Measurements from ENCODE around the gene TPH1. TPM values are rescaled to one million over a fixed set of nuclear protein-coding genes. Genes with fewer than 3 reads are reported as not detected.

Gene TPH1
- total and polyA plus RNA-seq, 2 of the 8 experiments (the other 6 are each of a cell fraction or from before 2014, with no cell fraction given), result 0.09 to 0.22 TPM

DNA sequence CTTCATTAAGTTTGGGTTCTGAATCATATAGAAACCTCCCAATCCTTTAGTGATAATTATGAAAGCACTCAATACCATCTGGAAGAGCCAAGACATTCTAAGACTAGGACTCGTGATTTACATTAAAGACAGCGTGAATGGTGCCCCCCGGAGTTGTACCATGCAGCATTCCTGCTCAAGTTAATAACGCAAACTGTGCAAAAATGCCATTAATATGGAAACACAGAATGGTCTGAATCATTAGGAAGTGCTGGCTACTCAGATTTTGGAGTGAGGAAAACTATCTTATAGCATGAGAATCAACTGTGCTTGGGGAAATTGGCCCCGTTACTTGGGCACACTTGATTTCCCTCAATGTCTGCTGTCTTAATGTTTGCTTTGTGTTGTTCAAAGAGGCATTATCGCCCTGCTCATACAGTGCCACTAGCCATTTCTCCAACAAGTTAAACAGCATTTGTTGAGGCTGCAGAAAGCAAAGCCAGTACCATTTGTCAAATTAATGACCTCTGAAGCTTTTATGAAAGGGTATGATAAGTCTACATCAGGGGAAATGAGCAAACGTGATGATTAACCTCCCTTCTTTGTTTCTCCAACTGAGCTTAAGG, 18.5 kb upstream of the TPH1 start:
- Histone ChIP-seq H3K23ac (ENCODE audit: insufficient read length) (no peak overlapping the region), H3K56ac (replicated peaks; ENCODE audit: insufficient read length, low read depth, low read length) (no peak overlapping the region), H2AFZ (ENCODE audit: low read length) (no peak overlapping the region), H3K4ac (replicated peaks; ENCODE audit: insufficient read length, low read depth, low read length) (no peak overlapping the region), H2BK5ac (ENCODE audit: low read depth, low read length) (no peak overlapping the region), H3K9ac (replicated peaks in 1 of 4; ENCODE audit: extremely low read depth in 1 of 4, low read depth in 3 of 4, low read length in 3 of 4) (no peak overlapping the region), H3K18ac (ENCODE audit: extremely low read depth, low read length) (no peak overlapping the region), H2BK12ac (ENCODE audit: low read depth, low read length) (no peak overlapping the region), H3K4me2 (ENCODE audit: insufficient read depth in 1 of 2, low read depth in 2 of 2, low read length in 2 of 2) (no peak overlapping the region), H4K20me1 (replicated peaks in 1 of 2; ENCODE audit: control insufficient read depth in 1 of 2, insufficient read depth in 2 of 2, low read length in 2 of 2) (no peaks in the 10 kb centered on the region), H4K91ac (replicated peaks; ENCODE audit: insufficient read length, low read length) (no peak overlapping the region), H3K9me3 (ENCODE audit: insufficient read depth in 2 of 2, low read depth in 1 of 2, low read length in 1 of 2) (no peaks in the 10 kb centered on the region), H4K5ac (ENCODE audit: insufficient read length, low read depth, low read length) (no peak overlapping the region), H3K79me1 (ENCODE audit: low read depth, low read length) (no peaks in the 10 kb centered on the region), H3K4me3 (ENCODE audit: extremely low read depth in 1 of 4, insufficient read depth in 2 of 4, low read depth in 3 of 4, low read length in 4 of 4) (no peak overlapping the region), H3K23me2 (ENCODE audit: low read depth, low read length) (no peaks in the 10 kb centered on the region), H2BK15ac (ENCODE audit: low read length) (no peak overlapping the region), H3K14ac (ENCODE audit: insufficient read length) (no peak overlapping the region), H3K79me2 (ENCODE audit: control insufficient read depth in 1 of 2, insufficient read depth in 2 of 2, low read length in 2 of 2) (no peaks in the 10 kb centered on the region), H3K4me1 (replicated peaks in 1 of 4; ENCODE audit: control insufficient read depth in 3 of 4, insufficient read depth in 4 of 4, low read length in 3 of 4) (0 out of 7 replicates have a peak, but pooled peaks cover 0 to 3% (median 0%) of the 10 kb centered on the region in 4 experiments), H3K27me3 (replicated peaks in 1 of 4; ENCODE audit: control insufficient read depth in 3 of 4, extremely low read depth in 1 of 4, insufficient read depth in 3 of 4, low read length in 3 of 4) (no peaks in the 10 kb centered on the region), H2BK120ac (replicated peaks; ENCODE audit: low read depth, low read length) (no peak overlapping the region), H2BK20ac (ENCODE audit: low read length) (no peak overlapping the region), H3K36me3 (ENCODE audit: control insufficient read depth in 2 of 4, insufficient read depth in 4 of 4, low read length in 3 of 4) (no peaks in the 10 kb centered on the region), H3K27ac (ENCODE audit: low read depth, low read length) (no peak overlapping the region), H4K8ac (ENCODE audit: extremely low read depth, insufficient read depth, low read length) (no peak overlapping the region), H2AK5ac (ENCODE audit: low read depth, low read length) (no peak overlapping the region)
- DNase-seq (ENCODE audit: low read depth in 1 of 2, low spot score in 2 of 2) (no peak), FAIRE-seq (no peak)
- TF ChIP-seq ZNF274 (IDR thresholded peaks at IDR 0.05; ENCODE audit: borderline replicate concordance, extremely low read depth, low read length), result no peak
- WGBS, 2 experiments (ENCODE audit: extremely low coverage in 1 of 2, insufficient coverage in 1 of 2, insufficient read length in 1 of 2, insufficient replicate concordance in 2 of 2, low coverage in 1 of 2, low lambda C conversion rate in 2 of 2, missing lambda C conversion rate in 1 of 2), result 85% methylated on average over 7 of the region's 7 CpGs; no CpG with 5 or more reads in 1 of the 2 experiments
- POLR2A ChIA-PET (ENCODE audit: partially characterized antibody), result interaction anchor here (1.2 kb wide), 1 partner anchor 9 kb away, joined by 3 read pairs; no protein-coding TSS in a partner anchor
- CTCF ChIA-PET (ENCODE audit: partially characterized antibody), result interaction anchor here (1.2 to 1.7 kb wide), 3 partner anchors 8 to 17 kb away, joined by 3 to 4 read pairs (median 3); no protein-coding TSS in a partner anchor
